ENCODE results near the gene PTPRD. TPM values are rescaled to one million over a fixed set of nuclear protein-coding genes. Genes with fewer than 3 reads are reported as not detected.
A peak's percentile ranks its signal among the peaks of the same experiment; 100 is the strongest.

PTPRD gene
- polyA plus RNA-seq, 4 donors = 2.1 to 5.6 (median 3.9) TPM

DNA sequence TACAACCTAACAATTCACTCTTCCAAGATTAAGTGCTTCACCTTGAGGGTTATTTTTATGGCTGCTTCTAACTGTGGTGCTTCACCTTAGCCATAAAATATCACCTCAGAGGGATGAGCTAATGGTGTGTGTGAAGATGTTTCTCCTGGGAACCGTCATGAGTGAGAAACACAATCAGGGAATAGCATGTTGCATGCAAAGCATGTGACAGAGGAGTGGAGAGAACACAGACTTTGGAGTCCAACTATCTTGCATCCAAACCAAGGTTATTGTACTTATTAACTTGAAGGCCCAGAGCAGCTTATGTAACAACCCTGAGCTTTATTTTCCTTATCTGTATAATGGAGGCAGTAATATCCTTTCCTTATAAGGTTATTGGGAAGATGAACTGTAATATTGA lies 1724.2 kb downstream of the PTPRD start:
- H3K4me3 ChIP-seq (ENCODE audit: low read depth in 1 of 3, low read length in 3 of 3) = no peak overlapping the region
- 15 to 64% (median 41%) methylated on average over 1 of the region's 1 CpG for WGBS, 3 donors
- H3K27ac ChIP-seq (ENCODE audit: low read depth in 1 of 3, low read length in 2 of 3) = peak overlapping the region in 1 of 3 donors; percentile 42
- no peaks in the 10 kb centered on the region for H3K27me3 ChIP-seq (ENCODE audit: control insufficient read depth in 3 of 3, insufficient read depth in 3 of 3, low read length in 3 of 3)
- DNase-seq (peak; percentile 73 to 74), FAIRE-seq (no peak)
- peaks cover 0 to 9% (median 4%) of the 10 kb centered on the region in 3 donors for H3K4me1 ChIP-seq (ENCODE audit: control insufficient read depth in 3 of 3, insufficient read depth in 2 of 3, low read depth in 1 of 3, low read length in 2 of 3)
- no peaks in the 10 kb centered on the region for H3K9me3 ChIP-seq (ENCODE audit: control insufficient read depth in 2 of 2, insufficient read depth in 1 of 2, low read depth in 1 of 2, low read length in 1 of 2)
- no peaks in the 10 kb centered on the region for H3K36me3 ChIP-seq (ENCODE audit: control insufficient read depth in 3 of 3, insufficient read depth in 2 of 3, low read depth in 1 of 3, low read length in 3 of 3)

DNA sequence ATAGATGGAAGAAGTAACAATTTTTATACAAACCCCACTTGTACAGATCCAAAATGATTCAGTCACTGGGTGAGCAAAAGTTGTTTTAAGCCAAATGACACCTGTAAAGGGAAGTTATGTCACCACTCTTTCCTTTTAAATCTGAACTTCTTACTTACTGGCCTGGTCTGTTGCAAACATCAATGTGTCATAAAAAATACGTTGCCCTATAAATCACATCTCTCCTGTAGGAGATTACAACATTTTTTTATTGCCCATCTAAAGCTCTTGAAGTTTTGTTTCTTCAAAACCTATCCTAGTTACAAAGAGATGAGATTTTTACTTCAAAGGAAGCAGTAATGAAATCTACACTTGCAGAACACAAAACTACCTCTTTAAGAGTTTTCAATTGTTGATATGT lies 1725.4 kb downstream of the PTPRD start:
- Histone ChIP-seq H3K9me3 (ENCODE audit: control insufficient read depth in 2 of 2, insufficient read depth in 1 of 2, low read depth in 1 of 2, low read length in 1 of 2) (no peaks in the 10 kb centered on the region), H3K27ac (ENCODE audit: low read depth in 1 of 3, low read length in 2 of 3) (no peak overlapping the region), H3K4me1 (ENCODE audit: control insufficient read depth in 3 of 3, insufficient read depth in 2 of 3, low read depth in 1 of 3, low read length in 2 of 3) (peaks cover 0 to 14% (median 4%) of the 10 kb centered on the region in 3 donors), H3K36me3 (ENCODE audit: control insufficient read depth in 3 of 3, insufficient read depth in 2 of 3, low read depth in 1 of 3, low read length in 3 of 3) (no peaks in the 10 kb centered on the region), H3K4me3 (ENCODE audit: low read depth in 1 of 3, low read length in 3 of 3) (no peak overlapping the region), H3K27me3 (ENCODE audit: control insufficient read depth in 3 of 3, insufficient read depth in 3 of 3, low read length in 3 of 3) (no peaks in the 10 kb centered on the region)
- DNase-seq (peak; percentile 17 to 49), FAIRE-seq (no peak)
- WGBS, 3 donors = 8 to 39% (median 11%) methylated on average over 1 of the region's 1 CpG

DNA sequence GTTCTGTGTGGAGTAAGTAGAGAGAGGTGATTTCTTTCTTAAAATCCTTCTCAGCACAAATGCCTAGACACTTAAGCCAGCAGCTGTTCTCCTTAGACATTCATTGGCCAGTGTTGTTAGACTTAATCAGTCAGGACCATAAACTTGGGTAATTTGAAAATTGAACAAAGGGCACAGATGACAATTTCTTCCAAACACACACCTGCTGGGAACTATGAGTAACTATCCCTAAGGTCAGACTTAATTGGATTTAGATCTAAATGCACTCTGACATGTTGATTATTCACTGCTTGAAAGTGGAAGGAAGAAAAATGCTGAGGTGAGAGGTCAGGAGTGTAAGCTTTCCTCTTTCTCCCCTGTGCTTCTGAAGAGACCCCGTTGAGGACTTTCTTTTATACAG lies 1729.5 kb downstream of the PTPRD start:
- no peak overlapping the region for H3K27ac ChIP-seq (ENCODE audit: low read depth in 1 of 3, low read length in 2 of 3)
- H3K4me1 ChIP-seq (ENCODE audit: control insufficient read depth in 3 of 3, insufficient read depth in 2 of 3, low read depth in 1 of 3, low read length in 2 of 3) = peaks cover 0 to 14% (median 4%) of the 10 kb centered on the region in 3 donors
- H3K27me3 ChIP-seq (ENCODE audit: control insufficient read depth in 3 of 3, insufficient read depth in 3 of 3, low read length in 3 of 3) = no peaks in the 10 kb centered on the region
- H3K9me3 ChIP-seq (ENCODE audit: control insufficient read depth in 2 of 2, insufficient read depth in 1 of 2, low read depth in 1 of 2, low read length in 1 of 2) = no peaks in the 10 kb centered on the region
- H3K4me3 ChIP-seq (ENCODE audit: low read depth in 1 of 3, low read length in 3 of 3) = no peak overlapping the region
- whole genome bisulfite sequencing, 3 donors = 21 to 31% (median 26%) methylated on average over 1 of the region's 1 CpG
- peak; percentile 71 to 95 for DNase-seq
- FAIRE-seq = peak; percentile 95
- H3K36me3 ChIP-seq (ENCODE audit: control insufficient read depth in 3 of 3, insufficient read depth in 2 of 3, low read depth in 1 of 3, low read length in 3 of 3) = no peaks in the 10 kb centered on the region

DNA sequence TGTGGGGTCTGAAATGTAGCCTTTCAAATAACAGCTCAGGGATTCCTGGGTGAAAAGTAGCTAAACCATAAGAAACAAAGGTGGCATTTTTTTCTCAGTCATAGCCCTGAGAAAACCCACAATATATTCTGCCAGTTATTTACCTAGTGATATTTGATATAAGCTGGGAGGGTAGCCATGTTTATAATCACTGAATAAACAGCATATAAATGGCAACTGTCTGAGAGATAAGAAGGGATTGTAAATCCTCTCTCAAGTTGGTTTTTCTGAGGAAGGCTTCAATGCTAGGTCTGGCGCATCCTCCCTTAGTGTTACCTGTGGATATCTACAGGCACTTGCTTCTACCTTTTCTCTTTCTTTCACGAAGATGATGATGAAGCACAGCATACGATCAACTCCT lies 1732.7 kb downstream of the PTPRD start:
- FAIRE-seq = no peak

DNA sequence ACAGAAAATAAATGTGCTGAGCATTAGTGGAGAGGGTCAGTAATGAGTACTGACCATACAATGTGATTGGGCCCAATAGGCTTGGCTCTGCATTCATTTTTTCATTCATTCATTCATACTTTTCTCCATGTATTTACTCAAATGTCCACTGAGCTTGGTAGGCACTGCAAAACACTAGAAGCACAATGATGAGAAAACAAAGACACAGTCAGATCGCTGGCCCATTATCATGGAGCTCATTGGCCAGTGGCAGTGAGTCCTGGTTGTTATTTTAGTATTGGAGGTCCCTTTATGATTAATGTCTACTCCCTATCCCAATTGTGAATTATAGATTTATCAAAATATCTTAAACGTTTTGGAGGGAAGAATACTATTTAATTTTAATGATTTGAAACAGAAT lies 1733.5 kb downstream of the PTPRD start:
- no peak overlapping the region for H3K27ac ChIP-seq (ENCODE audit: low read depth in 1 of 3, low read length in 2 of 3)
- peaks cover 0 to 10% (median 2%) of the 10 kb centered on the region in 3 donors for H3K4me1 ChIP-seq (ENCODE audit: control insufficient read depth in 3 of 3, insufficient read depth in 2 of 3, low read depth in 1 of 3, low read length in 2 of 3)
- no peak for FAIRE-seq
- no peak for DNase-seq
- H3K36me3 ChIP-seq (ENCODE audit: control insufficient read depth in 3 of 3, insufficient read depth in 2 of 3, low read depth in 1 of 3, low read length in 3 of 3) = no peaks in the 10 kb centered on the region
- H3K4me3 ChIP-seq (ENCODE audit: low read depth in 1 of 3, low read length in 3 of 3) = no peak overlapping the region
- no peaks in the 10 kb centered on the region for H3K9me3 ChIP-seq (ENCODE audit: control insufficient read depth in 2 of 2, insufficient read depth in 1 of 2, low read depth in 1 of 2, low read length in 1 of 2)
- H3K27me3 ChIP-seq (ENCODE audit: control insufficient read depth in 3 of 3, insufficient read depth in 3 of 3, low read length in 3 of 3) = no peaks in the 10 kb centered on the region
- 60 to 75% (median 67%) methylated on average over 2 of the region's 2 CpGs for WGBS, 3 donors

More for the DNA sequence above, 1732.7 kb downstream of the PTPRD start:
- peak in 1 of 2 donors; percentile 26 for DNase-seq
- WGBS, 3 donors = 32 to 64% (median 50%) methylated on average over 3 of the region's 3 CpGs
- Histone ChIP-seq H3K4me3 (ENCODE audit: low read depth in 1 of 3, low read length in 3 of 3) (no peak overlapping the region), H3K27ac (ENCODE audit: low read depth in 1 of 3, low read length in 2 of 3) (no peak overlapping the region), H3K4me1 (ENCODE audit: control insufficient read depth in 3 of 3, insufficient read depth in 2 of 3, low read depth in 1 of 3, low read length in 2 of 3) (peaks cover 0 to 10% (median 2%) of the 10 kb centered on the region in 3 donors), H3K9me3 (ENCODE audit: control insufficient read depth in 2 of 2, insufficient read depth in 1 of 2, low read depth in 1 of 2, low read length in 1 of 2) (no peaks in the 10 kb centered on the region), H3K36me3 (ENCODE audit: control insufficient read depth in 3 of 3, insufficient read depth in 2 of 3, low read depth in 1 of 3, low read length in 3 of 3) (no peaks in the 10 kb centered on the region), H3K27me3 (ENCODE audit: control insufficient read depth in 3 of 3, insufficient read depth in 3 of 3, low read length in 3 of 3) (no peaks in the 10 kb centered on the region)

DNA sequence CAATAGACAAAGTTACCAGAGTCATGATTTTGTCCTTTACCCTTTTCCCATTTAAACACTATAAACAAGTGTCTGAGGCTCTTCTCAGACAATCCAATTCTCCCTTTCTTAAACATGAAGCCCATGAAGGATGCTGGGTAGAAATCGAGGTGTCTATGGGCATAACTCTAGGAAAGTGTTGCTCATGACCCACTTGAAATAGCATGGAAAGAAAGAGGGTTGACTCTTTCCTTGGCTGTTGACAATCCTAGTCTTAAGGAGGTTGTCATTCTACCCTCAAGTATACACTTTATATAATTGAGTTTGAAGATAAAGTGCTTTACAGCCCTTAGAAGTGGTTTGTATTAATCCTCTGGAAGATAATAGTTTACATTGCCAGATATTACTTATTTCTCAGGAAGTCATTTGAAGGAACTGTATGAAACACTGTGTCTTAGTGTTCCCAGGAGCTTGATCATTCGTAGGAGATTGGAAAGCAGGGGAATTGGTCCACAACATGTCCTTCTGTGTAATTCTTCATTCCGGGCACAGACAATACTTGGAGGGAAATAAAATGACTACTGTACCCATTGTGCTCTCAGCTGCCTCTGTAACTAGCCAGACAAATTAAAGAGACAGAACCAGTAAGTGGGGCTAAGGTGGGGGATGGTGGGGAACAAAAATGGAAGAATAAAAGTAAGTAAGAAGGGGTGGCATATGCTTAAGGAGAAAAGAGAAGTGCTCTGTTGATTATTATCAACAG lies 1734.9 kb downstream of the PTPRD start:
- Histone ChIP-seq H3K27ac (ENCODE audit: low read depth in 1 of 3, low read length in 2 of 3) (no peak overlapping the region), H3K27me3 (ENCODE audit: control insufficient read depth in 3 of 3, insufficient read depth in 3 of 3, low read length in 3 of 3) (no peaks in the 10 kb centered on the region), H3K4me1 (ENCODE audit: control insufficient read depth in 3 of 3, insufficient read depth in 2 of 3, low read depth in 1 of 3, low read length in 2 of 3) (peaks cover 0 to 1% (median 0%) of the 10 kb centered on the region in 3 donors), H3K9me3 (ENCODE audit: control insufficient read depth in 2 of 2, insufficient read depth in 1 of 2, low read depth in 1 of 2, low read length in 1 of 2) (no peaks in the 10 kb centered on the region), H3K4me3 (ENCODE audit: low read depth in 1 of 3, low read length in 3 of 3) (no peak overlapping the region), H3K36me3 (ENCODE audit: control insufficient read depth in 3 of 3, insufficient read depth in 2 of 3, low read depth in 1 of 3, low read length in 3 of 3) (no peaks in the 10 kb centered on the region)
- FAIRE-seq (no peak), DNase-seq (no peak)
- WGBS, 3 donors = 41 to 57% (median 42%) methylated on average over 3 of the region's 3 CpGs

DNA sequence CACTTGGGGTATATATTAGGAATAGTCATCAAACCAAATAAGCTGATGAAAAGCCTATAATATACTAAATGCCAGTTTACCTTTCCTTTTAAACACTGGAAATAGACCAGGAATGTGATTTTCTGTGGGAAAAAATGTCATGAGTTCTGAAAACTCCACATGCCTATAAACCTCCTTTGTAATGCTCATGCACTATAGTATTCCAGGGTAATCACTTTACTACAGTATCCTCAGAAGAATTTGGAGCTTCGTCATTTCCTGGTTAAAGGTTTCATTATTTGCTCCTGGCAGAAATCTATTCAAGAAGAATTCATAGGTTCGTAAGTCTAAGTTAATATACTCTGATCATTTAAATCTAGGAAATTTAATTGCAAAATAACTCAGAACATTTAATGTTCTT lies 1736.5 kb downstream of the PTPRD start:
- no peaks in the 10 kb centered on the region for H3K36me3 ChIP-seq (ENCODE audit: control insufficient read depth in 3 of 3, insufficient read depth in 2 of 3, low read depth in 1 of 3, low read length in 3 of 3)
- FAIRE-seq = no peak
- no peaks in the 10 kb centered on the region for H3K27me3 ChIP-seq (ENCODE audit: control insufficient read depth in 3 of 3, insufficient read depth in 3 of 3, low read length in 3 of 3)
- H3K4me1 ChIP-seq (ENCODE audit: control insufficient read depth in 3 of 3, insufficient read depth in 2 of 3, low read depth in 1 of 3, low read length in 2 of 3) = peaks cover 0 to 3% (median 0%) of the 10 kb centered on the region in 3 donors
- H3K4me3 ChIP-seq (ENCODE audit: low read depth in 1 of 3, low read length in 3 of 3) = no peak overlapping the region
- H3K9me3 ChIP-seq (ENCODE audit: control insufficient read depth in 2 of 2, insufficient read depth in 1 of 2, low read depth in 1 of 2, low read length in 1 of 2) = no peaks in the 10 kb centered on the region
- 21 to 69% (median 43%) methylated on average over 2 of the region's 2 CpGs for WGBS, 3 donors
- no peak overlapping the region for H3K27ac ChIP-seq (ENCODE audit: low read depth in 1 of 3, low read length in 2 of 3)
- DNase-seq = no peak

DNA sequence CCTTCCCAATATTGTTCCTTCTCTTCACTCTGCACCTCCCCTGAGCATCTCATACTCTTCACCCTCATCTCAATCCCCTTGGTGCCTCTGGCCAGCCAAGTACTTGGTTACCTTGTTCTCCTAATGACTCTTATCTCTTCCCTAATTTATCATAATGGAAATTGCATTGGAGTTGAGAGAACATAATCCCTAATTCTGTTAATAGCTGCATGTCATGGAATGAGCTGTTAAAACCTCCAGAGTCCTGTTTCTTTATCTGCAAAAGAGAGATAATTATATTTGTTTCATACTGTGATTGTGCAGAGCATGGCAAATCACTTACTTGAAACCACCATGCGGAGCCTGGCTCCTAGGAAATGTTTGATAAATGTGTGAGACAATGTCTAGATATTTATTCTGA lies 1738.3 kb downstream of the PTPRD start:
- H3K4me3 ChIP-seq (ENCODE audit: low read depth in 1 of 3, low read length in 3 of 3) = no peak overlapping the region
- no peaks in the 10 kb centered on the region for H3K9me3 ChIP-seq (ENCODE audit: control insufficient read depth in 2 of 2, insufficient read depth in 1 of 2, low read depth in 1 of 2, low read length in 1 of 2)
- FAIRE-seq (no peak), DNase-seq (no peak)
- no peaks in the 10 kb centered on the region for H3K36me3 ChIP-seq (ENCODE audit: control insufficient read depth in 3 of 3, insufficient read depth in 2 of 3, low read depth in 1 of 3, low read length in 3 of 3)
- no peaks in the 10 kb centered on the region for H3K27me3 ChIP-seq (ENCODE audit: control insufficient read depth in 3 of 3, insufficient read depth in 3 of 3, low read length in 3 of 3)
- 61 to 84% (median 67%) methylated on average over 1 of the region's 1 CpG for WGBS, 3 donors
- H3K4me1 ChIP-seq (ENCODE audit: control insufficient read depth in 3 of 3, insufficient read depth in 2 of 3, low read depth in 1 of 3, low read length in 2 of 3) = peaks cover 3 to 7% (median 4%) of the 10 kb centered on the region in 3 donors
- H3K27ac ChIP-seq (ENCODE audit: low read depth in 1 of 3, low read length in 2 of 3) = no peak overlapping the region

DNA sequence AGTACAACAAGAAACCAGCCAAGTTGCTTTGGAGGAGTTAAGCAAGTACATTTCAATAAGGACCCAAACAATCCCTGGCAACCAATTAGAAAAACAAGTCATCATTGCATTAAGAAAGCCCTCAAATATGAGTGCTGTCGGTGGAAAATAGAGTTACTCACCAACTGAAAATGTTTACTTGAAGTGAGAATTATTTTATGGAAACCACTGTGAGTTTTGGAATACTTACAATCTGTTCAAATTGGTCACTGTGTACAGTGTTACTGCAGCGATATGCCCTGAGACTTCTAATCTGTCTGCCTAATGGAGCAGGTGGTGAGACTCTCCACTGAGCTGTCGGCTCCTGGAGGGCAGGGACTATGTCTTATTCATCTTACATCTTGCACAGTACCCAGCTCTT lies 1740.0 kb downstream of the PTPRD start:
- no peak overlapping the region for H3K27ac ChIP-seq (ENCODE audit: low read depth in 1 of 3, low read length in 2 of 3)
- no peaks in the 10 kb centered on the region for H3K36me3 ChIP-seq (ENCODE audit: control insufficient read depth in 3 of 3, insufficient read depth in 2 of 3, low read depth in 1 of 3, low read length in 3 of 3)
- WGBS, 3 donors = 52 to 60% (median 60%) methylated on average over 3 of the region's 3 CpGs
- no peaks in the 10 kb centered on the region for H3K9me3 ChIP-seq (ENCODE audit: control insufficient read depth in 2 of 2, insufficient read depth in 1 of 2, low read depth in 1 of 2, low read length in 1 of 2)
- H3K4me1 ChIP-seq (ENCODE audit: control insufficient read depth in 3 of 3, insufficient read depth in 2 of 3, low read depth in 1 of 3, low read length in 2 of 3) = peaks cover 3 to 7% (median 4%) of the 10 kb centered on the region in 3 donors
- no peak for DNase-seq
- no peaks in the 10 kb centered on the region for H3K27me3 ChIP-seq (ENCODE audit: control insufficient read depth in 3 of 3, insufficient read depth in 3 of 3, low read length in 3 of 3)
- H3K4me3 ChIP-seq (ENCODE audit: low read depth in 1 of 3, low read length in 3 of 3) = no peak overlapping the region
- no peak for FAIRE-seq
